Hepatocyte (in vitro differentiated cells): ENCODE data around the gene SLC6A2. TPM values are rescaled to one million over a fixed set of nuclear protein-coding genes. Genes with fewer than 3 reads are reported as not detected.

ENCODE experiments used
- DNase-seq: peaks from one replicate; pipeline ENCODE4 v3.0.0-alpha.2; 2016; ENCODE audit warnings: low spot score
- H2AFZ ChIP-seq: fragments of 200-600 bp; sonication (generic); 2 replicates; pipeline ENCODE4 v1.6.0; 2016; ENCODE audit warnings: antibody characterized with exemption, mild to moderate bottlenecking
- H3K27ac ChIP-seq: fragments of 200-600 bp; sonication (generic); 2 replicates; pipeline ENCODE4 v1.5.1; 2016; ENCODE audit warnings: mild to moderate bottlenecking
- H3K27me3 ChIP-seq: fragments of 200-600 bp; sonication (generic); 2 replicates; pipeline ENCODE4 v1.6.1; 2016
- H3K36me3 ChIP-seq: fragments of 200-600 bp; sonication (generic); replicated peaks from 2 replicates; pipeline ENCODE4 v1.5.1; 2016; ENCODE audit warnings: low read depth; ENCODE audit not compliant: insufficient read depth
- H3K4me1 ChIP-seq: fragments of 200-600 bp; sonication (generic); 2 replicates; pipeline ENCODE4 v1.5.1; 2016; ENCODE audit warnings: mild to moderate bottlenecking, moderate library complexity; ENCODE audit not compliant: insufficient read depth
- H3K4me2 ChIP-seq: fragments of 200-600 bp; sonication (generic); 2 replicates; pipeline ENCODE4 v1.6.0; 2016
- H3K4me3 ChIP-seq: fragments of 200-600 bp; sonication (generic); 2 replicates; pipeline ENCODE4 v1.5.1; 2016; ENCODE audit warnings: mild to moderate bottlenecking
- H3K79me2 ChIP-seq: fragments of 200-600 bp; sonication (generic); 2 replicates; pipeline ENCODE4 v1.6.0; 2017; ENCODE audit warnings: mild to moderate bottlenecking
- H3K9me2 ChIP-seq: fragments of 200-600 bp; sonication (generic); replicated peaks from 2 replicates; pipeline ENCODE4 v1.6.0; 2017; ENCODE audit warnings: mild to moderate bottlenecking; ENCODE audit not compliant: insufficient read depth
- H3K9me3 ChIP-seq: fragments of 200-600 bp; sonication (generic); 2 replicates; pipeline ENCODE4 v1.5.1; 2016; ENCODE audit warnings: low read depth, mild to moderate bottlenecking
- H4K20me1 ChIP-seq: fragments of 200-600 bp; sonication (generic); 2 replicates; pipeline ENCODE4 v1.6.0; 2016; ENCODE audit warnings: mild to moderate bottlenecking; ENCODE audit not compliant: insufficient read depth, poor library complexity, severe bottlenecking
- EZH2 ChIP-seq: fragments of 200-600 bp; sonication (generic); IDR thresholded peaks from 2 replicates; pipeline ENCODE4 v1.6.1; 2016; ENCODE audit warnings: antibody characterized with exemption, mild to moderate bottlenecking, borderline replicate concordance
- EZH2phosphoT487 ChIP-seq: fragments of 200-600 bp; sonication (generic); IDR thresholded peaks from one replicate; pipeline ENCODE4 v1.6.1; 2018; ENCODE audit warnings: antibody characterized with exemption, mild to moderate bottlenecking, low read depth, moderate library complexity; ENCODE audit not compliant: unreplicated experiment, severe bottlenecking
- WGBS: methylation state at CpG from one replicate; pipeline ENCODE4 v1.1.6; 2016; ENCODE audit warnings: low lambda C conversion rate; ENCODE audit errors: missing lambda C conversion rate; 5-methylcytosine and 5-hydroxymethylcytosine counted together
- polyA plus RNA-seq: library from polyadenylated mRNA; unstranded; fragments of >200 nt; fragmentation: Nextera tagmentation; extraction: Ambion mirVana; gene quantifications from 2 replicates; pipeline ENCODE4 v1.2.1, GENCODE V29; 2016
- total RNA-seq: library from RNA; depleted of rRNA; stranded (reverse); fragments of >200 nt; gene quantifications from 2 replicates; pipeline ENCODE4 v1.2.3, GENCODE V29; 2014
- TF ChIP-seq, protein P1 (sequence below): fragments of 200-600 bp; sonication (generic); IDR thresholded peaks from 2 replicates; pipeline ENCODE4 v1.5.1; 2016; ENCODE audit warnings: antibody characterized with exemption, mild to moderate bottlenecking; ENCODE audit not compliant: poor library complexity

The SLC6A2 gene
- total and polyA plus RNA-seq, 2 experiments from 2014 or later = 0.20 to 0.28 TPM

DNA sequence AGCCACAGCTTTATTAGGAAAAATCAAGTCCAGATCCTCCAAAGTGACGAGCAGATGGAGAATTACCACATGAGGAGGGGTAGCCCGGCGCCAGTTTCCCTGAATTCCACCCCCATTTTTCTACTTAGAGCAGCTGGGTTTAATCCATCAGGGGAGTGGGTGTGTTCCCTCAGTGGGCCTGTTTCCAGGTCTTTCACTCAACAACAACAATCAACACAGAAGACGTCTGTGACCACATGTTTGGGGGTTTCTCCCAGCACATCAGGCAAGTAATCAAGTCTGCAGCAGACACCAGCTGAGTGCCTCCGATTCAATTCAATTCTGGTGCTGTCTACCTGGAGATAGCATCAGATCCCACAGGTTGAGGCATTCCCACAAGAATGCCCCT lies 6.8 kb downstream of the SLC6A2 start:
- Histone ChIP-seq H3K79me2 (no peaks in the 10 kb centered on the region), H3K27ac (peak overlapping the region; percentile 71)

DNA sequence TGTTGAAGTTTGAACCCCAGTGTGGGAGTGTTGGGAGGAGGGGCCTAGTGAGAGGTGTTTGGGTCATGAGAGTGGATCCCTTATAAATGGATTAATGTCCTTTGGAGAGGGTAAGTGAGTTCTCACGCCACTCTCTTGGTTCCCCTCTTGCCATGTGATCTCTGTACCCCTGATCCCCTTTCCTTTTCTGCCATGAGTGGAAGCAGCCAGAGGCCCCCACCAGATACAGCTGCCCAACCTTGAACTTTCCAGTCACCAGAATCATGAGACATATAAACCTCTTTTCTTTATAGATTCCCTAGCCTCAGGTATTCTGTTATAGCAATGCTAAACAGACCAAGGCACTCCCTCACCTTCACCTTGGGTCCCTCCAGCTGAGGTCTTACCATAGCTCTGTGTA lies 7.4 kb downstream of the SLC6A2 start:
- no peak for DNase-seq
- Histone ChIP-seq H3K27ac (peak overlapping the region; percentile 71), H3K27me3 (peaks cover 17% of the 10 kb centered on the region), H3K4me3 (no peak overlapping the region), H3K9me2 (no peaks in the 10 kb centered on the region), H3K9me3 (no peaks in the 10 kb centered on the region), H3K36me3 (no peaks in the 10 kb centered on the region), H3K4me1 (peaks cover 16% of the 10 kb centered on the region), H3K79me2 (no peaks in the 10 kb centered on the region), H3K4me2 (peak overlapping the region; percentile 43), H4K20me1 (no peaks in the 10 kb centered on the region), H2AFZ (no peak overlapping the region)
- TF ChIP-seq, protein P1, sequence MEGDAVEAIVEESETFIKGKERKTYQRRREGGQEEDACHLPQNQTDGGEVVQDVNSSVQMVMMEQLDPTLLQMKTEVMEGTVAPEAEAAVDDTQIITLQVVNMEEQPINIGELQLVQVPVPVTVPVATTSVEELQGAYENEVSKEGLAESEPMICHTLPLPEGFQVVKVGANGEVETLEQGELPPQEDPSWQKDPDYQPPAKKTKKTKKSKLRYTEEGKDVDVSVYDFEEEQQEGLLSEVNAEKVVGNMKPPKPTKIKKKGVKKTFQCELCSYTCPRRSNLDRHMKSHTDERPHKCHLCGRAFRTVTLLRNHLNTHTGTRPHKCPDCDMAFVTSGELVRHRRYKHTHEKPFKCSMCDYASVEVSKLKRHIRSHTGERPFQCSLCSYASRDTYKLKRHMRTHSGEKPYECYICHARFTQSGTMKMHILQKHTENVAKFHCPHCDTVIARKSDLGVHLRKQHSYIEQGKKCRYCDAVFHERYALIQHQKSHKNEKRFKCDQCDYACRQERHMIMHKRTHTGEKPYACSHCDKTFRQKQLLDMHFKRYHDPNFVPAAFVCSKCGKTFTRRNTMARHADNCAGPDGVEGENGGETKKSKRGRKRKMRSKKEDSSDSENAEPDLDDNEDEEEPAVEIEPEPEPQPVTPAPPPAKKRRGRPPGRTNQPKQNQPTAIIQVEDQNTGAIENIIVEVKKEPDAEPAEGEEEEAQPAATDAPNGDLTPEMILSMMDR = no peak
- no peak for TF ChIP-seq EZH2
- no peak for TF ChIP-seq EZH2phosphoT487
- WGBS = 83% methylated on average over 1 of the region's 1 CpG

More for the DNA sequence above, 6.8 kb downstream of the SLC6A2 start:
- peak; percentile 62 for DNase-seq
- peaks cover 23% of the 10 kb centered on the region for H3K27me3 ChIP-seq
- H3K4me2 ChIP-seq = peak overlapping the region; percentile 43
- H3K9me3 ChIP-seq = no peaks in the 10 kb centered on the region
- no peaks in the 10 kb centered on the region for H4K20me1 ChIP-seq
- no peaks in the 10 kb centered on the region for H3K36me3 ChIP-seq
- H2AFZ ChIP-seq = no peak overlapping the region
- H3K9me2 ChIP-seq = no peaks in the 10 kb centered on the region
- TF ChIP-seq, protein P1 = no peak
- TF ChIP-seq EZH2 = no peak
- no peak for TF ChIP-seq EZH2phosphoT487
- peaks cover 16% of the 10 kb centered on the region for H3K4me1 ChIP-seq
- WGBS = 43% methylated on average over 5 of the region's 5 CpGs
- H3K4me3 ChIP-seq = no peak overlapping the region

DNA sequence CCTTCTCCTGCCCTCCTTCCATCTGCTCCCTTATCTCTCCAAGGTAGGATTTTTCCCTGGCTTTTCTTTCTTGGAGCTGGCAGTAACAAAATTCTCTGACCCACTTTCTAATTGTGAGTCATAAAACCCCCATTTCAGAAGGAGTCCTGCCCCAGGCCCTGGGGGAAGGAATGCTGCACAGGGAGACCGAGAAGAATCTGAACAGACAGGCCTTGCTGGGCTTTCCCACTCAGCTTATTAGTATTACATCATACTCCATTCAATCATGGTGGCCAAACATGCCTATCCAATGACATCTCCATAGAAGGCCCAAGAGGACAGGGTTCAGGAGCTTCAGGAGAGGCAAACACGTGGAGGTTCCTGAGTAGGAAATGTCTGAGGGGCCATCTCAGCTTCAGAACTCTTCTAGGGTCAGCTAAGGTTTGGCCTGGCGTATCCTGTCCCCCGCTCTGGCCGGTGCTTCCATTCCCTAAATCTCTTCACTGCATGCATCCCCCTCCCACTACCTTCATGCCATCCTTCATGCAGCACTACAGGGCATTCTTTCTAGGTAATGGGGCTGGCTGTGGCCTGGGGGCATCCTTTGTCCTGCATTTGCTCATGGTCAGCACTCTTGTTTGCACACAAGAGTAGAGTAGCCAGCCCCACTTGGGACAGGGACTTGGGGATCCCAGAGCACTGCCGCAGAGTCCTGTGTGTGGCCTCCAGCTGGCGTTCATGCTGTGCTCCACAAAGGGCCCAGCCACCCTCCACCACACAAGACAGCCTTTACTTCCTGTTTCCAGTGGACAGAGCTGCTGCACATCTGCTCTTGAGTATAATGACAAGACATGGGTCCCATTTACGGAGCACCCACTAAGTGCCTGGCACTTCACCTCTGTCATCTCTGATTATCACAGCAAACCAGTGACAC lies 8.2 kb downstream of the SLC6A2 start:
- peaks cover 16% of the 10 kb centered on the region for H3K4me1 ChIP-seq
- peaks cover 10% of the 10 kb centered on the region for H3K27me3 ChIP-seq
- H3K4me3 ChIP-seq = no peak overlapping the region
- H4K20me1 ChIP-seq = no peaks in the 10 kb centered on the region
- TF ChIP-seq EZH2phosphoT487 = no peak
- TF ChIP-seq EZH2 = no peak
- TF ChIP-seq, protein P1 = no peak
- no peaks in the 10 kb centered on the region for H3K36me3 ChIP-seq
- H3K4me2 ChIP-seq = no peak overlapping the region
- no peaks in the 10 kb centered on the region for H3K79me2 ChIP-seq
- H3K9me2 ChIP-seq = no peaks in the 10 kb centered on the region
- H3K9me3 ChIP-seq = no peaks in the 10 kb centered on the region
- peak overlapping the region; percentile 71 for H3K27ac ChIP-seq
- H2AFZ ChIP-seq = no peak overlapping the region
- 77% methylated on average over 8 of the region's 8 CpGs for WGBS
- DNase-seq = peak; percentile 16
